Endothelial cell of umbilical vein (primary cell): ENCODE data around the gene SLC66A2. TPM values are rescaled to one million over a fixed set of nuclear protein-coding genes. Genes with fewer than 3 reads are reported as not detected.

Experiments
- BruUV-seq: library from RNA; stranded (reverse); fragments of 400-500 nt; replicated peaks from 2 replicates; lab custom pipeline; 2021; lab: Mats Ljungman, UMichigan
- CTCF ChIA-PET: fragments of 300-600, 350-600 bp; sonication (Branson Sonifier 250); formaldehyde crosslinking; loops from one replicate; lab custom pipeline; 2021; ENCODE audit warnings: antibody characterized with exemption, inconsistent platforms; lab: Charles Lee
- POLR2A ChIA-PET: fragments of 300-600, 350-600 bp; sonication (Branson Sonifier 250); formaldehyde crosslinking; loops from one replicate; lab custom pipeline; 2021; ENCODE audit warnings: antibody characterized with exemption, inconsistent platforms; lab: Charles Lee
- DNase-seq: peaks from one replicate; pipeline ENCODE4 v3.0.0-alpha.2; 2011; ENCODE audit warnings: low read depth, low spot score
- FAIRE-seq: peaks from 2 replicates; lab custom pipeline; 2011; peaks lifted over from hg19 to GRCh38; lab: Jason Lieb, UNC
- H2AFZ ChIP-seq: 2 replicates; pipeline ENCODE4 v1.6.0; 2012; ENCODE audit warnings: low read depth, low read length, control low read depth, inconsistent platforms
- H3K27ac ChIP-seq: 2 replicates; pipeline ENCODE4 v1.5.1; 2011; ENCODE audit warnings: low read depth, mild to moderate bottlenecking, control low read depth, low read length, moderate library complexity; ENCODE audit not compliant: insufficient read depth
- H3K27me3 ChIP-seq, 2 experiments: 2 replicates each; pipeline versions ENCODE4 v1.6.0 to v1.6.1; 2011; ENCODE audit warnings: low read length in 2 of 2, mixed read lengths in 1 of 2; ENCODE audit not compliant: control insufficient read depth in 2 of 2, insufficient read depth in 2 of 2
- H3K36me3 ChIP-seq, 2 experiments: 2 replicates in 1 of 2; 3 replicates in 1 of 2; pipeline ENCODE4 v1.5.1; 2011; ENCODE audit warnings: low read length in 2 of 2, mild to moderate bottlenecking in 1 of 2, moderate library complexity in 1 of 2; ENCODE audit not compliant: control insufficient read depth in 2 of 2, insufficient read depth in 2 of 2; ENCODE audit errors: extremely low read depth in 1 of 2
- H3K4me1 ChIP-seq: 3 replicates; pipeline ENCODE4 v1.5.1; 2011; ENCODE audit warnings: mild to moderate bottlenecking, low read length; ENCODE audit not compliant: control insufficient read depth, insufficient read depth; ENCODE audit errors: extremely low read depth
- H3K4me2 ChIP-seq: 2 replicates; pipeline ENCODE4 v1.6.1; 2011; ENCODE audit warnings: low read length, control low read depth, mixed read lengths; ENCODE audit not compliant: insufficient read depth
- H3K4me3 ChIP-seq, 3 experiments: fragments of 200-600 bp in 1 of 3; sonication (generic), shearing (Covaris generic) in 1 of 3; replicated peaks in 1 of 3; 2 replicates each; pipeline ENCODE4 v1.5.1; 2011 to 2016; ENCODE audit warnings: control low read depth in 3 of 3, low read length in 3 of 3, mild to moderate bottlenecking in 2 of 3, inconsistent platforms in 1 of 3, low read depth in 1 of 3, moderate library complexity in 1 of 3; ENCODE audit not compliant: insufficient read depth in 1 of 3
- H3K79me2 ChIP-seq: 2 replicates; pipeline ENCODE4 v1.6.0; 2012; ENCODE audit warnings: low read length, inconsistent platforms; ENCODE audit not compliant: control insufficient read depth, insufficient read depth
- H3K9ac ChIP-seq: replicated peaks from 2 replicates; pipeline ENCODE3; 2011; ENCODE audit warnings: low read length, control low read depth; ENCODE audit not compliant: insufficient read depth; ENCODE audit errors: extremely low read depth
- H3K9me1 ChIP-seq: replicated peaks from 3 replicates; pipeline ENCODE4 v1.6.0; 2011; ENCODE audit warnings: mild to moderate bottlenecking, low read length; ENCODE audit not compliant: control insufficient read depth, insufficient read depth; ENCODE audit errors: extremely low read depth
- H3K9me3 ChIP-seq: replicated peaks from 2 replicates; pipeline ENCODE4 v1.5.1; 2012; ENCODE audit warnings: low read length, inconsistent platforms; ENCODE audit not compliant: control insufficient read depth, insufficient read depth
- H4K20me1 ChIP-seq: replicated peaks from 2 replicates; pipeline ENCODE3; 2011; ENCODE audit warnings: mild to moderate bottlenecking, low read length; ENCODE audit not compliant: control insufficient read depth, insufficient read depth; ENCODE audit errors: extremely low read depth
- CTCF ChIP-seq, 2 donors: IDR thresholded peaks; 1 replicate in 1 of 2; 2 replicates in 1 of 2; pipeline ENCODE4 v1.5.1; 2011; ENCODE audit warnings: low read length in 2 of 2, mild to moderate bottlenecking in 2 of 2, moderate library complexity in 2 of 2, control low read depth in 1 of 2, inconsistent platforms in 1 of 2, low read depth in 1 of 2; ENCODE audit not compliant: insufficient read depth in 1 of 2; ENCODE audit errors: extremely low read depth in 1 of 2
- EZH2 ChIP-seq: IDR thresholded peaks from 2 replicates; pipeline ENCODE4 v1.6.1; 2012; ENCODE audit warnings: borderline replicate concordance, low read depth, mild to moderate bottlenecking, moderate library complexity, low read length, inconsistent platforms; ENCODE audit not compliant: severe bottlenecking
- FOS ChIP-seq: IDR thresholded peaks from 2 replicates; pipeline ENCODE4 v1.6.1; 2011; ENCODE audit warnings: mild to moderate bottlenecking, low read length, moderate library complexity, borderline replicate concordance; ENCODE audit not compliant: insufficient read depth
- GATA2 ChIP-seq: IDR thresholded peaks from 2 replicates; pipeline ENCODE4 v1.7.0; 2011; ENCODE audit warnings: low read depth, mild to moderate bottlenecking, moderate library complexity, mixed read lengths, low read length; ENCODE audit not compliant: insufficient read length, insufficient read depth
- JUN ChIP-seq: IDR thresholded peaks from 2 replicates; pipeline ENCODE4 v1.6.1; 2011; ENCODE audit warnings: borderline replicate concordance, low read depth; ENCODE audit not compliant: insufficient read length, insufficient read depth
- MAX ChIP-seq: IDR thresholded peaks from 2 replicates; pipeline ENCODE4 v1.6.1; 2011; ENCODE audit not compliant: insufficient read depth, insufficient read length
- MYC ChIP-seq: IDR thresholded peaks from one replicate; pipeline ENCODE4 v1.6.1; 2011; ENCODE audit warnings: mild to moderate bottlenecking, low read depth, low read length
- POLR2A ChIP-seq: IDR thresholded peaks from 2 replicates; pipeline ENCODE4 v1.6.1; 2012; ENCODE audit warnings: low read depth, mild to moderate bottlenecking, control low read depth, low read length
- POLR2AphosphoS5 ChIP-seq: IDR thresholded peaks from 2 replicates; pipeline ENCODE4 v1.6.1; 2012; ENCODE audit warnings: low read depth, mild to moderate bottlenecking, control low read depth, low read length, moderate library complexity; ENCODE audit not compliant: insufficient read depth
- dilution Hi-C: fragments of 300-500 bp; cut with MboI; formaldehyde crosslinking; loops from one replicate; pipeline ENCODE4 v1.15.0; 2019; ENCODE audit warnings: low sequenced_read_pairs; ENCODE audit not compliant: extremely low pct_ligation_motif_present
- intact Hi-C: fragments of 100-400 bp; cut with micrococcal nuclease; formaldehyde crosslinking; loops from one replicate; pipeline ENCODE4 v1.10.0; 2022
- polyA plus RNA-seq, 4 experiments: library from polyadenylated mRNA; depleted of rRNA in 3 of 4; stranded (reverse) in 3 of 4; unstranded in 1 of 4; fragments of >200 nt; gene quantifications; 2 replicates each; pipeline versions ENCODE4 v1.2.1 to v1.2.3, GENCODE V29; 2011 to 2012; ENCODE audit warnings: missing spikeins in 1 of 4
- total RNA-seq: library from RNA; stranded (reverse); gene quantifications from 2 replicates; pipeline ENCODE4 v1.2.3, GENCODE V29; 2021

SLC66A2 gene
- total and polyA plus RNA-seq, 2 donors (not counting 3 experiments of a cell fraction or from before 2014, with no cell fraction given) = 32.5 to 37.1 TPM

GRCh38 chr18:79939096-79939495 is 12.4 kb downstream of the SLC66A2 start:
- intact Hi-C loops (no loop called here), dilution Hi-C loops (no loop called here)
- TF ChIP-seq MYC = no peak
- no peak for TF ChIP-seq GATA2
- TF ChIP-seq POLR2AphosphoS5 = no peak
- TF ChIP-seq POLR2A = no peak
- peaks cover 4 to 25% of the 10 kb centered on the region in 2 experiments for H3K36me3 ChIP-seq
- H3K27me3 ChIP-seq = no peaks in the 10 kb centered on the region
- peaks cover 28% of the 10 kb centered on the region for H3K79me2 ChIP-seq
- H3K9me1 ChIP-seq = no peaks in the 10 kb centered on the region
- FAIRE-seq (no peak), DNase-seq (no peak)
- BruUV-seq = no TSS peak
- no peaks in the 10 kb centered on the region for H3K9me3 ChIP-seq
- H3K4me2 ChIP-seq = no peak overlapping the region
- no peak overlapping the region for H3K4me3 ChIP-seq
- H2AFZ ChIP-seq = no peak overlapping the region
- CTCF ChIA-PET = interaction anchor here (1.1 kb wide), 1 partner anchor 10 kb away, joined by 4 read pairs; no protein-coding TSS in a partner anchor
- H3K27ac ChIP-seq = no peak overlapping the region
- no peak overlapping the region for H3K9ac ChIP-seq
- POLR2A ChIA-PET = no interaction called here
- no peaks in the 10 kb centered on the region for H3K4me1 ChIP-seq
- H4K20me1 ChIP-seq = no peaks in the 10 kb centered on the region

GRCh38 chr18:79938196-79938595 is 13.3 kb downstream of the SLC66A2 start:
- H3K4me2 ChIP-seq = no peak overlapping the region
- DNase-seq = no peak
- H3K4me1 ChIP-seq = no peaks in the 10 kb centered on the region
- no peak overlapping the region for H3K9ac ChIP-seq
- H3K36me3 ChIP-seq = peaks cover 4 to 28% of the 10 kb centered on the region in 2 experiments
- dilution Hi-C loops (no loop called here), intact Hi-C loops (no loop called here)
- H3K27ac ChIP-seq = no peak overlapping the region
- BruUV-seq = no TSS peak
- peaks cover 28% of the 10 kb centered on the region for H3K79me2 ChIP-seq
- H3K4me3 ChIP-seq = no peak overlapping the region
- FAIRE-seq = no peak
- H3K9me1 ChIP-seq = no peaks in the 10 kb centered on the region
- H3K9me3 ChIP-seq = no peaks in the 10 kb centered on the region
- CTCF ChIA-PET = no interaction called here
- H2AFZ ChIP-seq = no peak overlapping the region
- H3K27me3 ChIP-seq = no peaks in the 10 kb centered on the region
- H4K20me1 ChIP-seq = no peaks in the 10 kb centered on the region
- no peak for TF ChIP-seq POLR2A
- no peak for TF ChIP-seq GATA2
- TF ChIP-seq POLR2AphosphoS5 = no peak
- TF ChIP-seq EZH2 = no peak
- TF ChIP-seq FOS = no peak
- no peak for TF ChIP-seq CTCF (IDR thresholded peaks at IDR 0.05; ENCODE audit: extremely low read depth in 1 of 2, insufficient read depth in 1 of 2, low read depth in 1 of 2, low read length in 2 of 2)
- TF ChIP-seq MYC = no peak
- TF ChIP-seq MAX = no peak
- no peak for TF ChIP-seq JUN
- POLR2A ChIA-PET = no interaction called here
